MCF 10A (cell line): ENCODE data around the gene SMIM10L2A. TPM values are rescaled to one million over a fixed set of nuclear protein-coding genes. Genes with fewer than 3 reads are reported as not detected.

Experiments used
- BruUV-seq: library from RNA; stranded (reverse); fragments of 400-500 nt; replicated peaks from 2 replicates; lab custom pipeline; 2021; lab: Mats Ljungman, UMichigan
- CTCF ChIA-PET: fragments of 300-600 bp; sonication (Branson Sonifier 250); formaldehyde crosslinking; extraction: SDS; loops from one replicate; lab custom pipeline; 2021; ENCODE audit warnings: antibody characterized with exemption, inconsistent platforms; lab: Yijun Ruan, JAX
- POLR2A ChIA-PET: fragments of 300-600, 350-650 bp; sonication (Branson Sonifier 250); formaldehyde crosslinking; extraction: SDS; loops from one replicate; lab custom pipeline; 2020; ENCODE audit warnings: antibody characterized with exemption, inconsistent platforms; lab: Yijun Ruan, JAX
- DNase-seq: peaks from one replicate; pipeline ENCODE4 v3.0.0-alpha.2; 2018; ENCODE audit not compliant: unreplicated experiment
- H3K27ac Mint-ChIP-seq: one replicate; pipeline ENCODE4 v1.8.0; 2022; ENCODE audit warnings: mild to moderate bottlenecking, low read depth, mixed read lengths; ENCODE audit not compliant: unreplicated experiment
- H3K27me3 Mint-ChIP-seq: one replicate; pipeline ENCODE4 v1.8.0; 2022; ENCODE audit warnings: mixed read lengths; ENCODE audit not compliant: insufficient read depth, unreplicated experiment
- H3K36me3 Mint-ChIP-seq: one replicate; pipeline ENCODE4 v1.8.0; 2022; ENCODE audit warnings: mild to moderate bottlenecking, moderate library complexity, mixed read lengths; ENCODE audit not compliant: insufficient read depth, unreplicated experiment
- H3K4me1 Mint-ChIP-seq: one replicate; pipeline ENCODE4 v1.8.0; 2022; ENCODE audit warnings: mixed read lengths; ENCODE audit not compliant: insufficient read depth, unreplicated experiment
- H3K4me3 Mint-ChIP-seq: one replicate; pipeline ENCODE4 v1.8.0; 2022; ENCODE audit warnings: mild to moderate bottlenecking, moderate library complexity, mixed read lengths; ENCODE audit not compliant: unreplicated experiment
- H3K9me3 Mint-ChIP-seq: one replicate; pipeline ENCODE4 v1.8.0; 2022; ENCODE audit warnings: mixed read lengths; ENCODE audit not compliant: unreplicated experiment
- intact Hi-C: fragments of 100-400 bp; cut with micrococcal nuclease; formaldehyde crosslinking; loops from 2 replicates; pipeline ENCODE4 v1.14.1; 2022
- total RNA-seq: library from RNA; stranded (reverse); gene quantifications from 2 replicates; pipeline ENCODE4 v1.2.3, GENCODE V29; 2022
- TF ChIP-seq, protein P1 (sequence below): fragments of 200-600 bp; IDR thresholded peaks from one replicate; pipeline ENCODE4 v1.8.0; 2022; ENCODE audit warnings: antibody characterized with exemption, mild to moderate bottlenecking; ENCODE audit not compliant: unreplicated experiment

SMIM10L2A gene
- total RNA-seq, 1 experiment from 2014 or later, result 0.16 TPM

DNA sequence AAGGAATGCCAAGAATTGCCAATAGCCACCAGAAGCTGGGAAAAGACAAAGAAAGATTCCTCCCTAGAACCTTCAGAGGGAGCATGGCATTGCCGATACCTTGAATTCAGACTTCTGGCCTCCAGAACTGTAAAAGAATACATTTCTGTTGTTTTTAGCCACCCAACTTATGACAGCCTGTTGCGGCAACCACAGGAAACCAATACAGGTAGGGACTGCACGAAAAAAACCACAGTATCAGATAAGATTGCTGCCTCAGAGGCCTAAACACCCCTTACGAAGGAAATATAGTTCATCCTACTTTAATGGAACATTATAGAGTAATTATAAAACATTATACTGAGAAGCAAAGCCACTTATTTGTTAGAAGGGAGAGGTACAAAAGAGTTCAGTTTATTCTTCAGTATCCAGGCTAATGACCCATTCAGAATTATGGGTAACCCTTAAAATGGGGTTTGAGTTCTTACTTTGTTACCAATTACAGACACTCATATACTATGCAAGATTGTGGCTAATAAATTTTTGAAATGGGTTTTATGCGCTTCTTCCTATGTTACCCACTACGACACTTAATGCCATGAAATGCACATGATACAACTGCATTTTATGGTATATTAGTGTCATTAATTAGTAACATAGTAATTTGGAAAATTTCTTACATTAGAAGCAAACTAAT is 37.4 kb upstream of the SMIM10L2A start:
- POLR2A ChIA-PET, result no interaction called here
- intact Hi-C loops, result no loop called here

DNA sequence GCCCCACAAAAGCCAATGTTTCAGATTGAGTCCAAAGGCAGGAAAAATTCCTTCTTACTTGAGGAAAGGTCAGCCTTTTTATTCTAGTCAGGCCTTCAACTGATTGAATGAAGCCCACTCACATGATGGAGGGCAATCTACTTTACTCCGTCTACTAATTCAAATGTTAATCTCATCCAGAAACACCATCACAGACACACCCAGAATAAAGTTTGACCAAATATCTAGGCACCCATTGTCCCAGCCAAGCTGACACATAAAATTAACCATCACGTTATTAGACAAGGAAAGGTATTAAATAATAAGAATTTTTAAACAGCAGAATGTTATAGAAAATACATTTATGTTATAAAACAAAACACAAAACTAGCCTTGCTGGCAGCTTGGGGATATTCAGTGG is 32.9 kb upstream of the SMIM10L2A start:
- no TSS peak for BruUV-seq
- ChIA-PET POLR2A (interaction anchor here (1.1 kb wide), 1 partner anchor 14 kb away, joined by 4 read pairs; no protein-coding TSS in a partner anchor), CTCF (interaction anchor here (1.3 kb wide), 1 partner anchor 9 kb away, joined by 3 read pairs; no protein-coding TSS in a partner anchor)
- H3K9me3 Mint-ChIP-seq, result no peaks in the 10 kb centered on the region
- H3K4me3 Mint-ChIP-seq, result no peak overlapping the region
- TF ChIP-seq, protein P1, sequence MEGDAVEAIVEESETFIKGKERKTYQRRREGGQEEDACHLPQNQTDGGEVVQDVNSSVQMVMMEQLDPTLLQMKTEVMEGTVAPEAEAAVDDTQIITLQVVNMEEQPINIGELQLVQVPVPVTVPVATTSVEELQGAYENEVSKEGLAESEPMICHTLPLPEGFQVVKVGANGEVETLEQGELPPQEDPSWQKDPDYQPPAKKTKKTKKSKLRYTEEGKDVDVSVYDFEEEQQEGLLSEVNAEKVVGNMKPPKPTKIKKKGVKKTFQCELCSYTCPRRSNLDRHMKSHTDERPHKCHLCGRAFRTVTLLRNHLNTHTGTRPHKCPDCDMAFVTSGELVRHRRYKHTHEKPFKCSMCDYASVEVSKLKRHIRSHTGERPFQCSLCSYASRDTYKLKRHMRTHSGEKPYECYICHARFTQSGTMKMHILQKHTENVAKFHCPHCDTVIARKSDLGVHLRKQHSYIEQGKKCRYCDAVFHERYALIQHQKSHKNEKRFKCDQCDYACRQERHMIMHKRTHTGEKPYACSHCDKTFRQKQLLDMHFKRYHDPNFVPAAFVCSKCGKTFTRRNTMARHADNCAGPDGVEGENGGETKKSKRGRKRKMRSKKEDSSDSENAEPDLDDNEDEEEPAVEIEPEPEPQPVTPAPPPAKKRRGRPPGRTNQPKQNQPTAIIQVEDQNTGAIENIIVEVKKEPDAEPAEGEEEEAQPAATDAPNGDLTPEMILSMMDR, result no peak
- H3K27ac Mint-ChIP-seq, result no peak overlapping the region
- no peak for DNase-seq
- peaks cover 6% of the 10 kb centered on the region for H3K27me3 Mint-ChIP-seq
- H3K36me3 Mint-ChIP-seq, result no peaks in the 10 kb centered on the region
- H3K4me1 Mint-ChIP-seq, result peaks cover 8% of the 10 kb centered on the region
- intact Hi-C loops, result no loop called here

More for the DNA sequence above, 37.4 kb upstream of the SMIM10L2A start:
- Mint-ChIP-seq H3K27ac (no peak overlapping the region), H3K9me3 (no peaks in the 10 kb centered on the region), H3K27me3 (peaks cover 22% of the 10 kb centered on the region), H3K4me1 (peaks cover under 1% of the 10 kb centered on the region), H3K4me3 (no peak overlapping the region), H3K36me3 (no peaks in the 10 kb centered on the region)
- TF ChIP-seq, protein P1, result no peak
- no TSS peak for BruUV-seq
- CTCF ChIA-PET, result no interaction called here
- no peak for DNase-seq

DNA sequence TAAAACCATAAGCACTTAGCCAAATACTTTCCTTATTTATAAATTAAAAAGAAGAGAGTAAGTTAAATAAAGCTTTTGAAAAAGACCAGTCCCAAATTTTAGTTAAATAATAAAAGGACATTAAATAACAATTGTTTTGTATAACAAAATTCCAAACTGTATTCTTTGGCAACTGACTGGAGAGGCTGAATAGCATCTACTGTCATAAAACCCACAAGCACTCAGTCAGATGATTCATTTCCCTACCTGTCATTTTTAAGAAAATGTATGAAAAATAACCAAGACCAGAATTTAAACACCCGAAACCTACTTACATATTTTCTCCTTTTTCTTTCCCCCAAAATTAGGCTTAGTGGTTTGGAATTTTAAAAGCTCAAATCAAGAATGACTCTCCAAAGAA is 32.5 kb upstream of the SMIM10L2A start:
- TF ChIP-seq, protein P1, result no peak
- Mint-ChIP-seq H3K9me3 (no peaks in the 10 kb centered on the region), H3K27ac (peak overlapping the region; percentile 63), H3K36me3 (no peaks in the 10 kb centered on the region), H3K27me3 (peaks cover 2% of the 10 kb centered on the region), H3K4me1 (peaks cover 8% of the 10 kb centered on the region), H3K4me3 (no peak overlapping the region)
- peak; percentile 6 for DNase-seq
- BruUV-seq, result TSS peak; percentile 77
- CTCF ChIA-PET, result interaction anchor here (0.6 to 1.3 kb wide), 2 partner anchors 9 to 207 kb away, joined by 3 read pairs; no protein-coding TSS in a partner anchor
- intact Hi-C loops, result no loop called here
- POLR2A ChIA-PET, result interaction anchor here (0.6 to 1.1 kb wide), 2 partner anchors 9 to 13 kb away, joined by 3 to 4 read pairs; no protein-coding TSS in a partner anchor

DNA sequence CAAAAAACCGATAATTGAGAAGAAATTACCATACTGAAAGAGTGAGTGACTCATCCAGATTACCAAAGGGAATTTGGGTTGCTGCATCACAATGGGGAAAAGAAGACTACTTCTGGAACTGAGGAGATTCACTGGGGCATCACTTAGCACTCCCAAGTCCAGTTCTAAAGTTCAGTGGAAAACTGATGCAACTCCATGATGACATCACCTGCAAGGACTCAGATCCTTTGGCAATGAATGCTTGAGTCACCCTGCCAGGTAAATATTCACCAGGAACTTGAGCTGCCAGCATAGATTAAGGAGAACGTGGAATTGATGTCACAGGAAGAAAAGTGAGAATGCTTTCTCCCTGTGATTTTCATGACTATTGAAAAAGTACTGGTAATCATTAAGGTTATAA is 32.0 kb upstream of the SMIM10L2A start:
- intact Hi-C loops, result no loop called here
- ChIA-PET CTCF (interaction anchor here (0.6 to 1.3 kb wide), 2 partner anchors 9 to 208 kb away, joined by 3 read pairs; no protein-coding TSS in a partner anchor), POLR2A (interaction anchor here (0.6 to 1.1 kb wide), 3 partner anchors 9 to 28 kb away, joined by 3 to 4 read pairs (median 3); no protein-coding TSS in a partner anchor)
- Mint-ChIP-seq H3K4me1 (peaks cover 8% of the 10 kb centered on the region), H3K9me3 (no peaks in the 10 kb centered on the region), H3K4me3 (no peak overlapping the region), H3K36me3 (no peaks in the 10 kb centered on the region), H3K27me3 (no peaks in the 10 kb centered on the region), H3K27ac (peak overlapping the region; percentile 63)
- peak; percentile 76 for DNase-seq
- TF ChIP-seq, protein P1, result no peak
- no TSS peak for BruUV-seq
